K562 (cell line): ENCODE results near the gene MDH1B.
"Not testable (repeated sequence)": the region's sequence is repeated elsewhere in the genome, so short reads cannot be mapped to it uniquely, and the experiment has no call there.

Experiments
- CEBPB ChIP-seq: fragments of 450-650 bp; IDR thresholded peaks from 2 replicates; pipeline ENCODE4 v1.6.1; 2016; ENCODE audit warnings: missing genetic modification characterization, missing compliant biosample characterization
- FOXA1 ChIP-seq: fragments of 450-650 bp; IDR thresholded peaks from 2 replicates; pipeline ENCODE4 v1.6.1; 2016; ENCODE audit warnings: mild to moderate bottlenecking, borderline replicate concordance
- GABPA ChIP-seq: fragments of 200-800 bp; sonication (Bioruptor generic); conservative IDR thresholded peaks from 2 replicates; pipeline ENCODE4 v1.6.1; 2016; ENCODE audit warnings: low read depth, missing genetic modification characterization, missing compliant biosample characterization
- JUND ChIP-seq, 2 experiments: IDR thresholded peaks; 2 replicates in 1 of 2; 3 replicates in 1 of 2; pipeline ENCODE4 v1.6.1; 2011; ENCODE audit warnings: borderline replicate concordance in 2 of 2, low read depth in 2 of 2, low read length in 2 of 2, improper control_type of control experiment in 1 of 2, missing biosample characterization in 1 of 2, missing genetic modification characterization in 1 of 2, missing genetic modification reagents in 1 of 2
- LEF1 ChIP-seq: fragments of 450-650 bp; IDR thresholded peaks from 2 replicates; pipeline ENCODE4 v1.6.1; 2016; ENCODE audit warnings: mild to moderate bottlenecking
- RAD51 ChIP-seq: fragments of 450-650 bp; IDR thresholded peaks from 2 replicates; pipeline ENCODE4 v1.7.1; 2016; ENCODE audit warnings: low read depth, mild to moderate bottlenecking, borderline replicate concordance
- TF ChIP-seq, protein P1 (sequence below), 3 experiments: IDR thresholded peaks in 2 of 3; conservative IDR thresholded peaks in 1 of 3; 2 replicates each; pipeline ENCODE4 v1.5.1; 2011 to 2012; ENCODE audit warnings: low read length in 3 of 3, mild to moderate bottlenecking in 3 of 3, control low read depth in 2 of 3, improper control_type of control experiment in 1 of 3, inconsistent platforms in 1 of 3, low read depth in 1 of 3, mixed read lengths in 1 of 3, moderate library complexity in 1 of 3; ENCODE audit not compliant: insufficient read depth in 2 of 3

DNA sequence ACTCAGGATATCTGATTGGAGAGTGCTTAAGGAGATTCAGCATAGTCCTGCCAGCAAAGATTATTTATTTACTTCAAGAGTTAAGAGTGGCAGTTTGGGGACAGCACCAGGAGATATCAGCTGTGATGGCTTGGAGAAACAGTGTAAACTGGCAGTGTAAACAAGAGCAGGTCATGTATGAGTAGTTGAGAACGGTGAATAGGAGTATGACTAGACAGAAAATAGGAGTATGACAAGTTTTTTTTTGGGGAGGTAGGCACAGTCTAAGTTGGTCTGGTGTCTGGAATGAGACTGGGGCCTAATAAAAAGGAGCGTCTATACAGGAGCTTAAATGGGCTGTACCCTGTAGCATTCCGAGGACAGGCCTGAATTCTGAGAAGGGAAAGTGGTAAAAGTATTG lies 42.5 kb upstream of the MDH1B start:
- TF ChIP-seq JUND (IDR thresholded peaks at IDR 0.05; ENCODE audit: borderline replicate concordance, low read depth, low read length); JUND (tag; IDR thresholded peaks at IDR 0.05; ENCODE audit: borderline replicate concordance, low read depth, low read length); FOXA1; CEBPB; LEF1; RAD51; GABPA (tag): not testable (repeated sequence)
- TF ChIP-seq, protein P1, sequence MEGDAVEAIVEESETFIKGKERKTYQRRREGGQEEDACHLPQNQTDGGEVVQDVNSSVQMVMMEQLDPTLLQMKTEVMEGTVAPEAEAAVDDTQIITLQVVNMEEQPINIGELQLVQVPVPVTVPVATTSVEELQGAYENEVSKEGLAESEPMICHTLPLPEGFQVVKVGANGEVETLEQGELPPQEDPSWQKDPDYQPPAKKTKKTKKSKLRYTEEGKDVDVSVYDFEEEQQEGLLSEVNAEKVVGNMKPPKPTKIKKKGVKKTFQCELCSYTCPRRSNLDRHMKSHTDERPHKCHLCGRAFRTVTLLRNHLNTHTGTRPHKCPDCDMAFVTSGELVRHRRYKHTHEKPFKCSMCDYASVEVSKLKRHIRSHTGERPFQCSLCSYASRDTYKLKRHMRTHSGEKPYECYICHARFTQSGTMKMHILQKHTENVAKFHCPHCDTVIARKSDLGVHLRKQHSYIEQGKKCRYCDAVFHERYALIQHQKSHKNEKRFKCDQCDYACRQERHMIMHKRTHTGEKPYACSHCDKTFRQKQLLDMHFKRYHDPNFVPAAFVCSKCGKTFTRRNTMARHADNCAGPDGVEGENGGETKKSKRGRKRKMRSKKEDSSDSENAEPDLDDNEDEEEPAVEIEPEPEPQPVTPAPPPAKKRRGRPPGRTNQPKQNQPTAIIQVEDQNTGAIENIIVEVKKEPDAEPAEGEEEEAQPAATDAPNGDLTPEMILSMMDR (IDR thresholded peaks at IDR 0.05 in 2 of 3, conservative IDR thresholded peaks at IDR 0.05 in 1 of 3; ENCODE audit: insufficient read depth in 2 of 3, low read depth in 1 of 3, low read length in 3 of 3): not testable (repeated sequence)
